GM19025 (cell line): ENCODE measurements around the gene NAV2.

Source experiments
- ATAC-seq: cut with Tn5 transposase; IDR thresholded peaks from one replicate; pipeline ENCODE4 v1.9.1; 2021; ENCODE audit warnings: mild to moderate bottlenecking, low read depth, moderate library complexity; ENCODE audit not compliant: unreplicated experiment

NAV2 gene

GRCh38 chr11:19712281-19713195 lies at the start of gene NAV2:
Gene NAV2, plus strand, starts transcription at chr11:19712837. Its CDS starts 859 bp downstream, at chr11:19713696.
- ATAC-seq, result peak; percentile 100

GRCh38 chr11:19663206-19663605 lies 49.4 kb upstream of the NAV2 start:
- ATAC-seq, result no peak

- no peak for ATAC-seq
These were observed 47.6 kb upstream of the NAV2 start for GRCh38 chr11:19664886-19665548.

- ATAC-seq, result no peak
These were observed 45.7 kb upstream of the NAV2 start for GRCh38 chr11:19666951-19667350.

GRCh38 chr11:19669511-19669910 lies 43.1 kb upstream of the NAV2 start:
- no peak for ATAC-seq

GRCh38 chr11:19670030-19670791 lies 42.4 kb upstream of the NAV2 start:
- ATAC-seq, result no peak

- no peak for ATAC-seq
These were observed 39.9 kb upstream of the NAV2 start for GRCh38 chr11:19672586-19673206.

- ATAC-seq, result no peak
These were observed 38.5 kb upstream of the NAV2 start for GRCh38 chr11:19673924-19674729.

GRCh38 chr11:19674836-19675235 lies 37.8 kb upstream of the NAV2 start:
- no peak for ATAC-seq

- no peak for ATAC-seq
These were observed 37.2 kb upstream of the NAV2 start for GRCh38 chr11:19675397-19675796.

GRCh38 chr11:19676475-19677380 lies 35.9 kb upstream of the NAV2 start:
- no peak for ATAC-seq

- no peak for ATAC-seq
These were observed 35.1 kb upstream of the NAV2 start for GRCh38 chr11:19677381-19678080.

- no peak for ATAC-seq
These were observed 32.4 kb upstream of the NAV2 start for GRCh38 chr11:19679952-19680828.

- no peak for ATAC-seq
These were observed 31.7 kb upstream of the NAV2 start for GRCh38 chr11:19680829-19681368.

- no peak for ATAC-seq
These were observed 29.4 kb upstream of the NAV2 start for GRCh38 chr11:19683141-19683805.

GRCh38 chr11:19683862-19684491 lies 28.7 kb upstream of the NAV2 start:
- no peak for ATAC-seq
